Caco-2 (cell line): ENCODE measurements around the gene DSCAM. TPM values are rescaled to one million over a fixed set of nuclear protein-coding genes. Genes with fewer than 3 reads are reported as not detected.

Source experiments
- BruUV-seq: library from RNA; stranded (reverse); fragments of 400-500 nt; replicated peaks from 2 replicates; lab custom pipeline; 2021; lab: Mats Ljungman, UMichigan
- CTCF ChIA-PET: fragments of 300-600 bp; sonication (Branson Sonifier 250); formaldehyde crosslinking; loops from one replicate; lab custom pipeline; 2022; ENCODE audit warnings: antibody characterized with exemption; lab: Charles Lee
- POLR2A ChIA-PET: fragments of 300-600 bp; sonication (Branson Sonifier 250); formaldehyde crosslinking; loops from one replicate; lab custom pipeline; 2022; ENCODE audit warnings: antibody characterized with exemption; lab: Charles Lee
- DNase-seq, 2 experiments: peaks; one replicate each; pipeline versions ENCODE4 v3.0.0 to v3.0.0-alpha.2; 2020 to 2022
- H3K27me3 ChIP-seq: replicated peaks from 2 replicates; pipeline ENCODE4 v1.6.0; 2011; ENCODE audit warnings: low read length; ENCODE audit not compliant: control insufficient read depth, insufficient read depth
- H3K36me3 ChIP-seq: 2 replicates; pipeline ENCODE4 v1.5.1; 2011; ENCODE audit warnings: low read length; ENCODE audit not compliant: control insufficient read depth, insufficient read depth
- H3K4me1 ChIP-seq: fragments of 250-450 bp; sonication (Bioruptor Pico); 2 replicates; pipeline ENCODE4 v1.5.1; 2020; ENCODE audit warnings: mild to moderate bottlenecking
- H3K4me3 ChIP-seq: 2 replicates; pipeline ENCODE4 v1.5.1; 2011; ENCODE audit warnings: low read depth, mild to moderate bottlenecking, control low read depth, low read length
- H3K9me3 ChIP-seq: fragments of 250-450 bp; sonication (Bioruptor Pico); 2 replicates; pipeline ENCODE4 v1.5.1; 2020; ENCODE audit warnings: mild to moderate bottlenecking, moderate library complexity
- H3K27ac Mint-ChIP-seq: one replicate; pipeline ENCODE4 v1.8.0; 2022; ENCODE audit warnings: mixed read lengths; ENCODE audit not compliant: unreplicated experiment
- H3K27me3 Mint-ChIP-seq: one replicate; pipeline ENCODE4 v1.8.0; 2022; ENCODE audit warnings: mixed read lengths; ENCODE audit not compliant: insufficient read depth, unreplicated experiment
- H3K36me3 Mint-ChIP-seq: one replicate; pipeline ENCODE4 v1.8.0; 2022; ENCODE audit warnings: mild to moderate bottlenecking, mixed read lengths; ENCODE audit not compliant: insufficient read depth, unreplicated experiment
- H3K4me1 Mint-ChIP-seq: one replicate; pipeline ENCODE4 v1.8.0; 2022; ENCODE audit warnings: low read depth, mixed read lengths; ENCODE audit not compliant: unreplicated experiment
- H3K4me3 Mint-ChIP-seq: one replicate; pipeline ENCODE4 v1.8.0; 2022; ENCODE audit warnings: mild to moderate bottlenecking, moderate library complexity, mixed read lengths; ENCODE audit not compliant: unreplicated experiment
- H3K9me3 Mint-ChIP-seq: one replicate; pipeline ENCODE4 v1.8.0; 2022; ENCODE audit warnings: mixed read lengths; ENCODE audit not compliant: unreplicated experiment
- intact Hi-C: fragments of 100-400 bp; cut with micrococcal nuclease; formaldehyde crosslinking; loops from one replicate; pipeline ENCODE4 v1.10.0; 2022; ENCODE audit not compliant: unreplicated experiment
- total RNA-seq: library from RNA; stranded (reverse); gene quantifications from 2 replicates; pipeline ENCODE4 v1.2.3, GENCODE V29; 2022
- TF ChIP-seq, protein P1 (sequence below), 2 experiments: fragments of 200-600 bp in 1 of 2; IDR thresholded peaks; 1 replicate in 1 of 2; 2 replicates in 1 of 2; pipeline versions ENCODE4 v1.5.1 to v1.8.0; 2011 to 2022; ENCODE audit warnings: antibody characterized with exemption in 1 of 2, control low read depth in 1 of 2, inconsistent platforms in 1 of 2, low read depth in 1 of 2, low read length in 1 of 2, mild to moderate bottlenecking in 1 of 2, moderate library complexity in 1 of 2; ENCODE audit not compliant: insufficient read depth in 1 of 2, severe bottlenecking in 1 of 2, unreplicated experiment in 1 of 2

The DSCAM gene
- total RNA-seq, 1 experiment from 2014 or later = not detected

- intact Hi-C loops = no loop called here
- H3K4me3 Mint-ChIP-seq = no peak overlapping the region
- Histone ChIP-seq H3K36me3 (no peaks in the 10 kb centered on the region), H3K27me3 (no peaks in the 10 kb centered on the region), H3K4me3 (no peak overlapping the region), H3K4me1 (no peaks in the 10 kb centered on the region), H3K9me3 (no peaks in the 10 kb centered on the region)
- no peaks in the 10 kb centered on the region for H3K4me1 Mint-ChIP-seq
- CTCF ChIA-PET = interaction anchor here (0.5 kb wide), 1 partner anchor 331 kb away, joined by 4 read pairs; no protein-coding TSS in a partner anchor
- no peaks in the 10 kb centered on the region for H3K9me3 Mint-ChIP-seq
- H3K27ac Mint-ChIP-seq = no peak overlapping the region
- peaks cover 15% of the 10 kb centered on the region for H3K27me3 Mint-ChIP-seq
- TF ChIP-seq, protein P1, sequence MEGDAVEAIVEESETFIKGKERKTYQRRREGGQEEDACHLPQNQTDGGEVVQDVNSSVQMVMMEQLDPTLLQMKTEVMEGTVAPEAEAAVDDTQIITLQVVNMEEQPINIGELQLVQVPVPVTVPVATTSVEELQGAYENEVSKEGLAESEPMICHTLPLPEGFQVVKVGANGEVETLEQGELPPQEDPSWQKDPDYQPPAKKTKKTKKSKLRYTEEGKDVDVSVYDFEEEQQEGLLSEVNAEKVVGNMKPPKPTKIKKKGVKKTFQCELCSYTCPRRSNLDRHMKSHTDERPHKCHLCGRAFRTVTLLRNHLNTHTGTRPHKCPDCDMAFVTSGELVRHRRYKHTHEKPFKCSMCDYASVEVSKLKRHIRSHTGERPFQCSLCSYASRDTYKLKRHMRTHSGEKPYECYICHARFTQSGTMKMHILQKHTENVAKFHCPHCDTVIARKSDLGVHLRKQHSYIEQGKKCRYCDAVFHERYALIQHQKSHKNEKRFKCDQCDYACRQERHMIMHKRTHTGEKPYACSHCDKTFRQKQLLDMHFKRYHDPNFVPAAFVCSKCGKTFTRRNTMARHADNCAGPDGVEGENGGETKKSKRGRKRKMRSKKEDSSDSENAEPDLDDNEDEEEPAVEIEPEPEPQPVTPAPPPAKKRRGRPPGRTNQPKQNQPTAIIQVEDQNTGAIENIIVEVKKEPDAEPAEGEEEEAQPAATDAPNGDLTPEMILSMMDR (IDR thresholded peaks at IDR 0.05; ENCODE audit: insufficient read depth in 1 of 2, low read depth in 1 of 2, low read length in 1 of 2, severe bottlenecking in 1 of 2, unreplicated experiment in 1 of 2) = no peak
- POLR2A ChIA-PET = no interaction called here
- H3K36me3 Mint-ChIP-seq = no peaks in the 10 kb centered on the region
- no TSS peak for BruUV-seq
- no peak for DNase-seq
Measured at GRCh38 chr21:40636026-40636425, 210.9 kb downstream of the DSCAM start.

- Histone ChIP-seq H3K27me3 (no peaks in the 10 kb centered on the region), H3K4me3 (no peak overlapping the region), H3K4me1 (no peaks in the 10 kb centered on the region), H3K36me3 (no peaks in the 10 kb centered on the region), H3K9me3 (no peaks in the 10 kb centered on the region)
- Mint-ChIP-seq H3K27ac (no peak overlapping the region), H3K4me3 (no peak overlapping the region), H3K36me3 (no peaks in the 10 kb centered on the region), H3K9me3 (no peaks in the 10 kb centered on the region), H3K4me1 (no peaks in the 10 kb centered on the region), H3K27me3 (peaks cover 15% of the 10 kb centered on the region)
- intact Hi-C loops = no loop called here
- no peak for DNase-seq
- TF ChIP-seq, protein P1 (IDR thresholded peaks at IDR 0.05; ENCODE audit: insufficient read depth in 1 of 2, low read depth in 1 of 2, low read length in 1 of 2, severe bottlenecking in 1 of 2, unreplicated experiment in 1 of 2) = no peak
- ChIA-PET CTCF (no interaction called here), POLR2A (no interaction called here)
- BruUV-seq = no TSS peak
Measured at GRCh38 chr21:40635391-40635790, 211.6 kb downstream of the DSCAM start.

DNA sequence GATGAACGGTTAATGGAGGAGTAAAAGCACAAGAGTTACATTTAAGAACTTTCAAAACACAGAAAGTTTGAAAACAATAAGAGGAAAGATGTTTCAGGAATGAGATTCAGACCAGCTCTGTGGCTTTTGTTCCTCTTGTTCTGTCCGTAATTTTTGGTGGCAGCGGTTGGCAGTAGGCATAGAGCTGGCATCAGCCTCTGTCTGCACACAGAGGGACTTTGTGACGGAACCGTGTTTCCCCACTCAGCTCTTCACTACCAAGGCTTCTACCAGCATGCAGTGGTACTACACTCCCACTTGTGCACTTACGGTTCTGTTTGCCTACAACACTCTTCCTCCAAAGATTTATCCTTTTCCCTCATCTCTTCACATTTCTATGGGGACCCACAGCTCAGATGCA lies 212.8 kb downstream of the DSCAM start:
- Histone ChIP-seq H3K4me3 (no peak overlapping the region), H3K4me1 (no peaks in the 10 kb centered on the region), H3K36me3 (no peaks in the 10 kb centered on the region), H3K27me3 (no peaks in the 10 kb centered on the region), H3K9me3 (no peaks in the 10 kb centered on the region)
- TF ChIP-seq, protein P1 (IDR thresholded peaks at IDR 0.05; ENCODE audit: insufficient read depth in 1 of 2, low read depth in 1 of 2, low read length in 1 of 2, severe bottlenecking in 1 of 2, unreplicated experiment in 1 of 2) = no peak
- intact Hi-C loops = no loop called here
- Mint-ChIP-seq H3K4me3 (no peak overlapping the region), H3K4me1 (no peaks in the 10 kb centered on the region), H3K9me3 (no peaks in the 10 kb centered on the region), H3K27me3 (peaks cover 15% of the 10 kb centered on the region), H3K36me3 (no peaks in the 10 kb centered on the region), H3K27ac (no peak overlapping the region)
- no peak for DNase-seq
- ChIA-PET CTCF (no interaction called here), POLR2A (no interaction called here)
- BruUV-seq = no TSS peak
